NCI-H1092 treated with DMSO at 0.1 percent for 48 hours (cell line): ENCODE results near the gene IAH1.

Experiments
- DNase-seq: peaks from one replicate; lab custom pipeline; 2025; lab: John Stamatoyannopoulos, UW

The IAH1 gene

GRCh38 chr2:9527995-9528787, 53.8 kb downstream of the IAH1 start:
- DNase-seq = no peak

DNA sequence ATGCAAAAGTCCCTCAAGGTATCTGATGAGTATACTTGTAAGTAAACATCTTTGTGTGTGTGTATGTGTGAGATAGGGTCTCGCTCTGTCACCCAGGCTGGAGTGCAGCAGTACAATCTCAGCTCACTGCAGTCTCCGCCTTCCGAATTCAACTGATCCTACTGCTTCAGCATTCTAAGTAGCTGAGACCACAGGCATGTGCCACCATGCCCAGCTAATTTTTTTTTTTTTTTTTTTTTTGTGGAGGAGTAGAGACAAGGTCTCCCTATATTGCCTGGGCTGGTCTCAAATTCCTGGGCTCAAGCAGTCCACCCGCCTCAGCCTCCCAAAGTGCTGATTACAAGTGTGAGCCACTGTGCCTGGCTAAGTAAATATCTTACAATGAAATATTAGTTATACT, 58.1 kb downstream of the IAH1 start:
- no peak for DNase-seq

DNA sequence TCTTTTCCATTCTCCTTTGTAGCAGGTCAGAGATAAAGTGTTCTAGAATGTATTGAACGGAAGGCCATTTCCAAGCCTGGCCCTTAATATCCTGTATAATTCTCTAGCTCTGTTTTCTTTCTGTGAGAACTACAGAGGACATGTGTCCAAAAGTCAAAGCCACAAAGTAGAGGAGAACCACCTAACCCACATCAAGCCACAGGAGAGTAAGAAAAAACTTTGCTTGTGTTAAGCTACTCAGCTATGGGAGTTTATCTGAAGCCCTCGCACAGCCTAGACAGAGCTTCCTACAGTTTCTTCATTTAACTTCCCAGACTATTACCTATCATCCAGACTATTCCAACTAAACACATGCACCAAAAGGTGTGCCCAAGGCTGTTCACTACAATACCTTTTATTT, 59.3 kb downstream of the IAH1 start:
- DNase-seq = no peak

DNA sequence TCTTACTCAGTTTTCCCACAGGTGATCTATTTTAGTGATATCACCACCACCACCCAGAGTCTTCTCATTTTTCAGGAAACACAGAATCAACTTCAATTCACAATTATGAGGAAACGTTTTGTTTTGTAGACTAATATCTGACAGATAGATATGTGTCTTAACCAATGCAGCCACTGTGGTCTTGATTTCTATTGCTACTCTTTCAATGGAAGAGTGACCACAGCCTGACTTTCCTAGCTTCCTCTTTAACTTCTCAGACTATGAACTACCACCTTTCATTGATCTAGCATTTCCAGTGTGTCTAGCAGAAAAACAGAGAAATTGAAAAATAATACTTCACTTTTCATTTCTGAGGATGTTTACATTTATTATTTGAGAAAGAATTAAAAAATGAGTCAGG, 60.8 kb downstream of the IAH1 start:
- DNase-seq = no peak

- no peak for DNase-seq
These were observed 62.2 kb downstream of the IAH1 start for GRCh38 chr2:9536504-9536903.

- DNase-seq = no peak
These were observed 63.7 kb downstream of the IAH1 start for GRCh38 chr2:9538000-9538507.
